GM19324 (cell line): ENCODE results near the gene AQP2.
"Not testable (repeated sequence)": the region's sequence is repeated elsewhere in the genome, so short reads cannot be mapped to it uniquely, and the experiment has no call there.

Experiments used
- ATAC-seq: cut with Tn5 transposase; IDR thresholded peaks from one replicate; pipeline ENCODE4 v1.9.1; 2021; ENCODE audit warnings: mild to moderate bottlenecking, moderate library complexity; ENCODE audit not compliant: unreplicated experiment, low FRiP score

AQP2 gene

DNA sequence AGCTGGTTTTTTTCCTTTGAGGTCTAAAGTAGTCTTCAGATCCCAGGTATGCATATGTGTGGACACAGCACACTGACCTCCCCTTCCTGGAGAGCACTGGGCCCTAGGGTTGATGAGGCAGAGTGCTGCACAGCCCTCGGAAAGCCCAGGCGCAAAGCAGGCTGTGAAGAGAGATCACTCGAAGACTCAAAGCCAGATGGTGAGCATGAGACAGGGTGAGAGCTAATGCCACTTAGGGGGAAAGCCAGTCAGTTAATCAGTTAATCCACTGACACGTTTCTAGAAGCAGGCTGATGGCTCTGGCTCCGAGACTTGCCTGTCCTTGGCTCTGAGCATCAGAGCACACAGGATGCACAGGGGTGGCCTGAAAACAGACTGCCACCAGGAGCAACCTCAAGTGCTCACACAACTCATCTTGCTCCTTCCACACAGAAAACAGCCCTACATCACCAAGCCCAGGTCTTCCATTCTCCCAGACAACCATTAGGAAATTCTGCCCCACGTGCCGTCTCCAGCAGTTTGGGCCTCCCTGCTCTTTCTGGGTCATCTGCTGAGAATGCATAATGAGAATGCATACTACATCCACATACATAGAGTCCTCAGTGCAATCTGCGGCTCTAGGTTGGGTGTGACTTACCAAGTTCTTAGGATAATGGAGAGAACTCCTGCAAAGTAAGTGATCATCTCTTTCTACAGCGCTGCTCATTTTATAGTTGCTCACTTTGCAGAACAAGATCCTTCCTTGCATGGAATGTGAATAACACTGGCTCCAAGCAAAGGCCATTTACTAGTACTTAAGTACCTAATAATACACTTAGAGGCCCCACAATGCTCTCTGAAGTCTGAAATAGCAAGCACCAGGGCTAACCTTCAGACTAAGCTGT lies 34.2 kb downstream of the AQP2 start:
- no peak for ATAC-seq

DNA sequence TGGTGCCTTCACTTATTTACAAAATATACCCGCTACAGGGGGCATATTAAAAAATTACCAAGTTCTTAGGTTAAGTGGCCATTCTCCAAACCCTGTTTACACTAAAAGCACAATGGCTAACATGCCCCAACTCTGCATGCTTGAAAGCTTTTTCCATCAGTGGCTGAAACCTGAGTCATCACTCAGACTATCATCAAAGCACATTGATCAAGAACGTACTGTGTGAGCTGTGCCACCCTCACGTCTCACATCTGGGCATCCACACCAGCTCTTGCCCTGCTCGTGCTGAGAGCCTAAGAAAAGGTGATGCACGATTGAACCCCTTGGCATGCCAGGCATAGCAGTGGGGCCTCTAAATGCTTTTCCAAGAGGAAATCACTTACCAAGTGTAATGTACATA lies 35.4 kb downstream of the AQP2 start:
- no peak for ATAC-seq

DNA sequence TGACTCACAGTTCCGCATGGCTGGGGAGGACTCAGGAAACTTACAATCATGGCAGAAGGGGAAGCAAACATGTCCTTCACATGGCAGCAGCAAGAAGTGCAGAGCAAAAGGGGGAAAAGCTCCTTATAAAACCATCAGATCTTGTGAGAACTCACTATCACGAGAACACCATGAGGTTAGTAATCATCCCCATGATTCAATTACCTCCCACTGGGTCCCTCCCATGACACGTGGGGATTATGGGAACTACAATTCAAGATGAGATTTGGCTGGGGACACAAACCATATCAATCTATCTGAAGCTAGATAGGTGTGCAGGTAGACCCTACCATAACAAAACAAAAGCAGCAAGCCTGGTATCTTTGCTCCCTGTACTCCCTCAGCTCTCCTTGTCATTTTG lies 35.9 kb downstream of the AQP2 start:
- ATAC-seq = not testable (repeated sequence)

DNA sequence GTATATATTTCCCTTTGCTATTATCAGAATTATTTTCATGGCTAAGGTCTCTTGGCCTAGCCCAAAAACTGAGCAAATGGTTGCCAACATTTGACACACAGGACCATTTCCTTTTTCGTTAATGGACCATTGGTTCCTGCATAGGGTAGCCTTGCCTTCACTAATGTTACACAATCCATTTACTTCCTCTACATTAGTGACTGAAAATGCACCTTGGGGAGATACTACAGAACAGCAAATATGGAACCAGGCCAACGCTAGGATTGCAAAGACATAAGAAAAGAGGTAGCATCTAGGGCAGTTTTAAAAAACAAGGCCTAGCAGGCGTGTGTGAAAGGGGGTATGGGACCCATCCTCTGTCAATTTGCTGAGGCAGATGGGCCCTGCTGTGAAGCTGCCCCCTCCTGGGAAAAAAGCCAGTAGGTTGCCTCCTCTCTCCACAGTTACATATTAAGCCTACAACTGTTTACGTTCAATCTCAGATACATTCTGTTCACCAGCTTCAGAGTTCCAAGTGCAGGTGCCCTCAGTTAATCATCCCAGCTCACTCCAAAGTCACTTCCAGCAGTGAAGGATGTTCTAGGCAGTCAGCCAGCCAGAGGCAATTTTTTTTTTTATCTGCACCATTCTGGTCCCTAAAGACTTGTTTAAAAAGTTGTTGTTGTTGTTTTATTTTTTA lies 37.2 kb downstream of the AQP2 start:
- no peak for ATAC-seq

DNA sequence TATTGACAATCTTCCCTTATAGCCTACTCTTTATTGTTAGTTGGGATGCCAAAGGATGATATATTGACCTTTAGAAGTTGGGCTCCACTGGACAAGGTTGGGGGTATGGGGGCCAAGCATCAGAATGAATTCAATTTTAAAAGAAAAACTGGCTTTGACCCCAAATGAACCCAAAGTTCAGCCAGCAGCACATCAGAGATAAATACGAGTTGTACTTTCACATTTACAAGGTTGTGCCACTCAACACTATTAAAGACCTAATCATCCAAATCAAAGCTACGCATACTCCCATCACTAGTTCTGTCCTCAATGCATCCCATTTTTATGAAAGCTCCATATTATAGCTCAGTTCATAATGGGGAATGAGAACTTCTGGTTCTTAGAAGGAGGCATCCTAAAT lies 38.9 kb downstream of the AQP2 start:
- ATAC-seq = not testable (repeated sequence)

DNA sequence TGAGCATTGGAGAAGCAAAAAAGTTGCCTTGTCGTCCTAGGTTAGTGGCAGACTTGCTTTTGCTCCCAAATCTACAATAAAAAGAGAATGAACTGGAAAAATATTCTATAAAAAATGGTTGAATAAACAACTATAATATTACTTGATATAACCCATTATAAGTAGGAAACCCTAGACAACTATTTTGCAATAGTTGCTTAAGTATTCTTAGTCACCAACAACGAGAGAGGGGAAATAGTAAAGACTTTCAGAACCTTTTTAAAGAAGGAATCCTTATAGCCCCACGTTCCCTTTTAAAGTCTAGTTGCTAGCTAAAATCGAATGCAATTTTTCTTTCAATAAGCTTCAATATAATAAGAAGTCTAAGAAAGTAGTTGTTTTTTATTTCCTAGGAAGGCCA lies 39.7 kb downstream of the AQP2 start:
- no peak for ATAC-seq

DNA sequence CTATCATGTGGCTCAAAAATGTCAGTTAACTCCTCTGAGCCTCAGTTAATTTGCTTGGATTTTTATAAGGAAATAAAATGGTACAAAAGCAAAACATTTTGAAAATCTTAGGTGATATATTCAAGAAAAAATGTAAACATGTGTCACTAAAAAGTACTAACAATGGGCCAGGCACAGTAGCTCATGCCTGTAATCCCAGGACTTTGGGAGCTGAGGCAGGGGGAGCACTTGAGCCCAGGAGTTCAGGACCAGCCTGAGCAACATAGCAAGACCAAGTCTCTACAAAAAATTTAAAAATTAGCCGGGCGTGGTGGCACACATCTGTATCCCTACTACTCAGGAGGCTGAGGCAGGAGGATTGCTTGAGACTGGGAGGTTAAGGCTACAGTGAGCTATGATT lies 47.9 kb downstream of the AQP2 start:
- no peak for ATAC-seq

DNA sequence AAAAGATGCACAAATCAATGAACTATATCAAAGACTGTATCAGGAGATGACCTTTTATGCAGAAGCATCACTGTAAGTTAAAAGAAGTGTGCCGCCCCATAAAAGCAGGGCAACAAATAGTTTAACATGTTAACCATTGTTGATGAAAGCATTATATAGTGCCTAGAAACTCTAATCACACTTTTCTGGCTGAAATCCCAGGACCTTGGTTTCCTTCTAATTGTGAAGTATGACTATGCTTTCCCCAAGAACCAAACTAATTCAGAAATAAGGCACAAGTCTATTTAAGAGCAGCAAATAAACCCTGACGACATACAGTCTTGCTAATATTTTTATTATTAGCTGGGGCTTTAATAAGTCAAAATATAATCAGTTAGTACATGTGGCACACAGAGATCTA lies 53.1 kb downstream of the AQP2 start:
- no peak for ATAC-seq

DNA sequence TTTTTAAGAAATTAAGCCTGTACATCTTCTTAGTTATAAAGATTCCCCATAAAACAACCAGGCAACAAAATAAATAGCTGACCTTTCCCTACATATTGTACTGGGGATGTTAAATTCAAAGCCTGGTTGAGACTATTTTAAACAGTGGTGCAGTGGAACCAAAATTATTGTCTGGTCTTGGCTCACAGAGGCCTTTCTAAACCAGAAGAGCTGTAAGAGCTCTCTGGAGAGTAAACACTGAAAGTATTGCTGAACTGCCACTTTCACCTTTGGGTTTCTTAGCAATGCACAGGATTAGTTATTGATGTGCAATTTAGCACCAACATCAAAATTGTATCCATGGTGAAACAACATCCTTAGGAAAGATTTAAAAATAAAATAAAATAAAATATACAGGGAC lies 54.2 kb downstream of the AQP2 start:
- ATAC-seq = no peak

DNA sequence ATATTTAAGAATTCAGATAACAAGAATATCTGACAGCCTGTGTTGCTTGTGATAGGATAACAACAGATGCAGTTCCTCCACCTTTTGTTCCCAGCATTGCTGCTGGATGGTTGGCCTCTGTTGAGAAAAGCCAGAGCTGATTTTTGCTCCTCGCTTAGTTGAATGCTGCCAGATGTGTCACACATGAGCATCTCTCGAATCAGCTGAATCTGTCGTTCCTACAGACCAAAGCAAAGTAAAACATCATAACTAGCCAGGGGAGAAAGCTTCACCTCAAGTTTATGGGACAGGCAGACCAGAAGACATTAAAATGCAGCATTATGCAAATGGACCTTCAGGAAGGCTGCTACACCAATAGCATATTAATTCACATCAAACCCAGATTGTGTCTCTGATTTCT lies 54.6 kb downstream of the AQP2 start:
- ATAC-seq = no peak

DNA sequence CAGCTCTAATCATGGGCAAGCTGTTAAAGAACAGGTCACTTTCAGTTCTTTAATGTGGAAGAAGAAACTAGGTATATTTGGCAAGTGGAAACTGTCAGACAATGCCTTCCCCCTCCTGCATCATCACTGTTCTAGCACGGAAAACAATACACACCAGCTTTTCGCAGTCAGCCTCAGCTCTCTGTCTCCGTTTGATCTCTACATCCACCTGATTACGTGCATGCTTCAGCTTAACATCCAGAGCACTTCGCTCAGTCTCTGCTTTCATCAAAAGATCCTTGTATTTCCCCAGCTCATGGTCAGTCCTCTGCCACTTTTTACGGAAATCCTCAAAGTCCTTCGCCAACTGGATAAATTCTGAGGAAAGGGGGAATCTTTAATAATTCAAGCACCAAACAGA lies 55.7 kb downstream of the AQP2 start:
- ATAC-seq = no peak

DNA sequence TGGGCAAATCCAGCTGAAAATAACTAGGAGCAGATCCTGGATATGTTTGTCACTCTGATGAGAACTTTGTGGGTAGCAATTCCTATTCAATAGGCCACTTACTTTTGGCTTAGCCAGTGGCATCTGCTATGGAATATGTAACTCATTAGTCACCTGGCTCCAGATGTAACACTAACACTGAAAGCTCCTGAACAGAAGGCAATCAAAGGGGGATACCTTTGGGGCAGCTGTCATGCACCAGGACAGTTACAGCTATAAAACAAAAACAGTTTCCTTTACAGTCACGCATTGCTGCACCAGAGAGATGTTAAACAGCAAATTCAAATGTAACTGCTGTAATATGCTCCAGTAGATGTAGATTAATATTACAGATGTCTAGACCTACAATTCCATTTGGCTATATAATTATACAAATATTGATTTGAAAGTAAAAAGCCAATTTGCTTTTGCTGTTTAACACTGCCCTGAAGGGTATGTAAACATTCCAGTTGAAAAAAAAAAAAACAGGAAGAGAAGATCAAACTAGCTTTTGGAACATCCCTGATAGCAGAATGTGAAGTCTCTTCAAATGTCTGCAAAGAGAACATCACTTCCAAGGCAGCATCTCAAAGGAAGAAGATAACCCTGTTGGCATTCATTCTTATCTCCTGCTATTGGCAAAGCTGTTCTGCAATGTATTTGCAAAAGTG lies 56.4 kb downstream of the AQP2 start:
- ATAC-seq = no peak
